GM12878 (cell line): ENCODE data around the gene PERM1. TPM values are rescaled to one million over a fixed set of nuclear protein-coding genes. Genes with fewer than 3 reads are reported as not detected.

Source experiments
- ATAC-seq: fragments of 200-7000 bp; cut with Tn5 transposase; 3 replicates; pipeline ENCODE4 v1.9.1; 2020; ENCODE audit warnings: mild to moderate bottlenecking, moderate library complexity
- BruUV-seq: library from RNA; stranded (reverse); fragments of 400-500 nt; replicated peaks from 2 replicates; lab custom pipeline; 2021; lab: Mats Ljungman, UMichigan
- CTCF ChIA-PET: fragments of 300-600 bp; sonication (Branson Sonifier 250); formaldehyde crosslinking; extraction: SDS; loops from one replicate; lab custom pipeline; 2021; ENCODE audit warnings: inconsistent platforms; lab: Yijun Ruan, JAX
- POLR2A ChIA-PET: fragments of 350-600 bp; formaldehyde crosslinking; extraction: SDS; loops from one replicate; lab custom pipeline; 2021; ENCODE audit warnings: inconsistent platforms; lab: Charles Lee
- RAD21 ChIA-PET: fragments of 300-600 bp; sonication (Branson Sonifier 250); formaldehyde crosslinking; loops from one replicate; lab custom pipeline; 2023; ENCODE audit warnings: antibody characterized with exemption; ENCODE audit not compliant: unreplicated experiment; lab: Charles Lee
- SMC1A ChIA-PET: fragments of 300-600 bp; sonication (Branson Sonifier 250); formaldehyde crosslinking; loops from one replicate; lab custom pipeline; 2023; ENCODE audit not compliant: unreplicated experiment, uncharacterized antibody; lab: Charles Lee
- DNase-seq: peaks from one replicate; pipeline ENCODE4 v3.0.0-alpha.2; 2011; ENCODE audit warnings: low read depth, low spot score
- FAIRE-seq: peaks from 3 replicates; lab custom pipeline; 2011; peaks lifted over from hg19 to GRCh38; lab: Jason Lieb, UNC
- H2AFZ ChIP-seq: 2 replicates; pipeline ENCODE4 v1.6.0; 2011; ENCODE audit warnings: low read depth, low read length, control low read depth; ENCODE audit not compliant: control insufficient read depth
- H3K27ac ChIP-seq: 2 replicates; pipeline ENCODE4 v1.5.1; 2011; ENCODE audit warnings: control low read depth; ENCODE audit not compliant: control insufficient read depth, insufficient read depth
- H3K27me3 ChIP-seq, 2 experiments: replicated peaks in 1 of 2; 2 replicates each; pipeline versions ENCODE4 v1.6.0 to v1.6.1; 2011; ENCODE audit warnings: low read length in 1 of 2; ENCODE audit not compliant: control insufficient read depth in 2 of 2, insufficient read depth in 2 of 2
- H3K36me3 ChIP-seq, 2 experiments: 2 replicates each; pipeline ENCODE4 v1.5.1; 2011; ENCODE audit warnings: low read length in 1 of 2; ENCODE audit not compliant: control insufficient read depth in 2 of 2, insufficient read depth in 2 of 2
- H3K4me1 ChIP-seq: 2 replicates; pipeline ENCODE4 v1.6.1; 2011; ENCODE audit warnings: mild to moderate bottlenecking, low read length, moderate library complexity, mixed read lengths; ENCODE audit not compliant: control insufficient read depth, insufficient read depth
- H3K4me2 ChIP-seq: 2 replicates; pipeline ENCODE4 v1.6.0; 2011; ENCODE audit warnings: control low read depth; ENCODE audit not compliant: control insufficient read depth, insufficient read depth
- H3K4me3 ChIP-seq: fragments of 200-600 bp; sonication (generic); 2 replicates; pipeline ENCODE4 v1.5.1; 2016
- H3K79me2 ChIP-seq: 2 replicates; pipeline ENCODE4 v1.6.0; 2011; ENCODE audit warnings: low read length; ENCODE audit not compliant: control insufficient read depth, insufficient read depth
- H3K9ac ChIP-seq: 2 replicates; pipeline ENCODE4 v1.8.0; 2011; ENCODE audit warnings: low read length, control low read depth, mixed read lengths; ENCODE audit not compliant: control insufficient read depth, insufficient read depth
- H3K9me3 ChIP-seq: replicated peaks from 3 replicates; pipeline ENCODE4 v1.5.1; 2011; ENCODE audit warnings: mild to moderate bottlenecking, low read length; ENCODE audit not compliant: control insufficient read depth, insufficient read depth
- H4K20me1 ChIP-seq: 2 replicates; pipeline ENCODE4 v1.6.0; 2011; ENCODE audit not compliant: control insufficient read depth, insufficient read depth
- BACH1 ChIP-seq: fragments of 450-650 bp; IDR thresholded peaks from 2 replicates; pipeline ENCODE4 v1.6.1; 2017; ENCODE audit warnings: mild to moderate bottlenecking, borderline replicate concordance
- IKZF1 ChIP-seq: fragments of 450-650 bp; conservative IDR thresholded peaks from 2 replicates; pipeline ENCODE4 v1.6.1; 2017; ENCODE audit warnings: antibody characterized with exemption, mild to moderate bottlenecking
- TAF1 ChIP-seq: IDR thresholded peaks from 2 replicates; pipeline ENCODE4 v1.6.1; 2011; ENCODE audit warnings: mild to moderate bottlenecking, low read depth, low read length, borderline replicate concordance
- ZZZ3 ChIP-seq: IDR thresholded peaks from 2 replicates; pipeline ENCODE4 v1.6.1; 2011; ENCODE audit warnings: low read depth; ENCODE audit not compliant: control insufficient read depth, insufficient read length
- WGBS: methylation state at CpG from one replicate; pipeline ENCODE4 v1.1.6; 2016; ENCODE audit warnings: low lambda C conversion rate; ENCODE audit not compliant: insufficient replicate concordance, insufficient coverage; ENCODE audit errors: missing lambda C conversion rate; 5-methylcytosine and 5-hydroxymethylcytosine counted together
- in situ Hi-C: fragments of 300-500 bp; cut with MboI; formaldehyde crosslinking; loops from 9 replicates; pipeline ENCODE4 v1.14.3; 2018; ENCODE audit warnings: mixed read lengths
- intact Hi-C: fragments of 100-400 bp; cut with micrococcal nuclease; formaldehyde crosslinking; loops from one replicate; pipeline ENCODE4 v1.14.2; 2022; ENCODE audit not compliant: unreplicated experiment
- polyA plus RNA-seq, 11 experiments: library from polyadenylated mRNA; depleted of rRNA in 4 of 11; unstranded in 6 of 11; stranded (reverse) in 5 of 11; fragments of >200 nt; fragmentation: Nextera tagmentation in 4 of 11; fragmentation: Illumina TruSeq in 1 of 11; extraction: Ambion mirVana in 4 of 11; extraction: Trizol in 1 of 11; gene quantifications; 1 replicate in 1 of 11; 2 replicates in 10 of 11; pipeline versions ENCODE4 v1.2.1 to v1.2.3, GENCODE V29; 2011 to 2016; ENCODE audit warnings: inconsistent platforms in 2 of 11, missing spikeins in 2 of 11, low read depth in 1 of 11
- total RNA-seq, 4 experiments: library from RNA; depleted of rRNA in 3 of 4; stranded (reverse); fragments of >200 nt in 3 of 4; fragmentation: Illumina TruSeq in 1 of 4; extraction: Trizol in 1 of 4; gene quantifications; 2 replicates each; pipeline versions ENCODE4 v1.2.1 to v1.2.3, GENCODE V29; 2013 to 2021
- TF ChIP-seq, protein P1 (sequence below): fragments of 150-350 bp; IDR thresholded peaks from 2 replicates; pipeline ENCODE4 v1.6.1; 2014; ENCODE audit warnings: mild to moderate bottlenecking, low read depth, low read length
- TF ChIP-seq, protein P2 (sequence below): IDR thresholded peaks from 2 replicates; pipeline ENCODE4 v1.6.1; 2012; ENCODE audit warnings: mild to moderate bottlenecking, low read depth, low read length

The PERM1 gene
- total and polyA plus RNA-seq, 10 of the 15 experiments (the other 5 are each of a cell fraction or from before 2014, with no cell fraction given), result not detected

DNA sequence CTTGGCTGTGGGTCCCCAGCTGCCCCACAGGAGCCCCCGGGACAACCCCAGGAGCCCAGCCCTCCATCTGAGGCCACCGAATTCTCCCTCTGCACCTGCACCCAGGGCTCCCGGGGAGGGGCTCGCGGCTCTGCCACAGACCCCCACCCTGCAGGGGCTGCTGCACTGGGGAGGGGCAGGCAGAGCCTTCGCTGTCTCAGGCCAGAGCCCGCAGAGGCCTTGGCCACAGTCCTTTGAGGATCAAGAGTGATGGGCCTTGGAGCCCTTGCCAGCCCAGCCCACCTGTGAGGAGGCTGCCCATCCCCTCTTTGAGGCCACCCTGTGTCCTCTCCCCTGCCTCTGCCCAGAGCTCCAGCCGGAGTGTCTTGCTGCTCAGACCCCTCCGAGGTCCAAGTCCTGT, 6.5 kb downstream of the PERM1 start:
- ATAC-seq, result no peak
- H3K4me2 ChIP-seq, result no peak overlapping the region
- POLR2A ChIA-PET, result no interaction called here
- no peaks in the 10 kb centered on the region for H3K36me3 ChIP-seq
- no peak overlapping the region for H3K4me3 ChIP-seq
- no peaks in the 10 kb centered on the region for H3K27me3 ChIP-seq
- H3K9ac ChIP-seq, result no peak overlapping the region
- DNase-seq, result no peak
- H3K79me2 ChIP-seq, result no peaks in the 10 kb centered on the region
- intact Hi-C loops (no loop called here), in situ Hi-C loops (no loop called here)
- no peak for FAIRE-seq
- H2AFZ ChIP-seq, result no peak overlapping the region
- H3K9me3 ChIP-seq, result no peaks in the 10 kb centered on the region; the same call in 2 of the 3 replicates
- CTCF ChIA-PET, result interaction anchor here (1.4 kb wide), 1 partner anchor 69 kb away, joined by 5 read pairs; no protein-coding TSS in a partner anchor
- RAD21 ChIA-PET, result interaction anchor here (0.6 kb wide), 1 partner anchor 88 kb away, joined by 3 read pairs; no protein-coding TSS in a partner anchor
- TF ChIP-seq, protein P1, sequence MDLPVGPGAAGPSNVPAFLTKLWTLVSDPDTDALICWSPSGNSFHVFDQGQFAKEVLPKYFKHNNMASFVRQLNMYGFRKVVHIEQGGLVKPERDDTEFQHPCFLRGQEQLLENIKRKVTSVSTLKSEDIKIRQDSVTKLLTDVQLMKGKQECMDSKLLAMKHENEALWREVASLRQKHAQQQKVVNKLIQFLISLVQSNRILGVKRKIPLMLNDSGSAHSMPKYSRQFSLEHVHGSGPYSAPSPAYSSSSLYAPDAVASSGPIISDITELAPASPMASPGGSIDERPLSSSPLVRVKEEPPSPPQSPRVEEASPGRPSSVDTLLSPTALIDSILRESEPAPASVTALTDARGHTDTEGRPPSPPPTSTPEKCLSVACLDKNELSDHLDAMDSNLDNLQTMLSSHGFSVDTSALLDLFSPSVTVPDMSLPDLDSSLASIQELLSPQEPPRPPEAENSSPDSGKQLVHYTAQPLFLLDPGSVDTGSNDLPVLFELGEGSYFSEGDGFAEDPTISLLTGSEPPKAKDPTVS, result no peak
- TF ChIP-seq ZZZ3, result no peak
- TF ChIP-seq, protein P2, sequence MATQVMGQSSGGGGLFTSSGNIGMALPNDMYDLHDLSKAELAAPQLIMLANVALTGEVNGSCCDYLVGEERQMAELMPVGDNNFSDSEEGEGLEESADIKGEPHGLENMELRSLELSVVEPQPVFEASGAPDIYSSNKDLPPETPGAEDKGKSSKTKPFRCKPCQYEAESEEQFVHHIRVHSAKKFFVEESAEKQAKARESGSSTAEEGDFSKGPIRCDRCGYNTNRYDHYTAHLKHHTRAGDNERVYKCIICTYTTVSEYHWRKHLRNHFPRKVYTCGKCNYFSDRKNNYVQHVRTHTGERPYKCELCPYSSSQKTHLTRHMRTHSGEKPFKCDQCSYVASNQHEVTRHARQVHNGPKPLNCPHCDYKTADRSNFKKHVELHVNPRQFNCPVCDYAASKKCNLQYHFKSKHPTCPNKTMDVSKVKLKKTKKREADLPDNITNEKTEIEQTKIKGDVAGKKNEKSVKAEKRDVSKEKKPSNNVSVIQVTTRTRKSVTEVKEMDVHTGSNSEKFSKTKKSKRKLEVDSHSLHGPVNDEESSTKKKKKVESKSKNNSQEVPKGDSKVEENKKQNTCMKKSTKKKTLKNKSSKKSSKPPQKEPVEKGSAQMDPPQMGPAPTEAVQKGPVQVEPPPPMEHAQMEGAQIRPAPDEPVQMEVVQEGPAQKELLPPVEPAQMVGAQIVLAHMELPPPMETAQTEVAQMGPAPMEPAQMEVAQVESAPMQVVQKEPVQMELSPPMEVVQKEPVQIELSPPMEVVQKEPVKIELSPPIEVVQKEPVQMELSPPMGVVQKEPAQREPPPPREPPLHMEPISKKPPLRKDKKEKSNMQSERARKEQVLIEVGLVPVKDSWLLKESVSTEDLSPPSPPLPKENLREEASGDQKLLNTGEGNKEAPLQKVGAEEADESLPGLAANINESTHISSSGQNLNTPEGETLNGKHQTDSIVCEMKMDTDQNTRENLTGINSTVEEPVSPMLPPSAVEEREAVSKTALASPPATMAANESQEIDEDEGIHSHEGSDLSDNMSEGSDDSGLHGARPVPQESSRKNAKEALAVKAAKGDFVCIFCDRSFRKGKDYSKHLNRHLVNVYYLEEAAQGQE, result no peak
- TF ChIP-seq BACH1, result no peak
- TF ChIP-seq TAF1, result no peak
- TF ChIP-seq IKZF1, result no peak
- H3K27ac ChIP-seq, result no peak overlapping the region
- SMC1A ChIA-PET, result interaction anchor here (1.4 kb wide), 1 partner anchor 69 kb away, joined by 3 read pairs; no protein-coding TSS in a partner anchor
- H3K4me1 ChIP-seq, result no peaks in the 10 kb centered on the region
- 45% methylated on average over 9 of the region's 9 CpGs for WGBS
- no TSS peak for BruUV-seq
- H4K20me1 ChIP-seq, result no peaks in the 10 kb centered on the region
